T-helper 2 cell treated with Interferon-gamma antibody and Interleukin-4, amounts not matched to agents 5 μg/mL and 100 μg/mL, for 36 hours (primary cell): Measurements from ENCODE around the gene KRT80.
"Not testable (repeated sequence)": the region's sequence is repeated elsewhere in the genome, so short reads cannot be mapped to it uniquely, and the experiment has no call there.

Experiments
- DNase-seq: peaks from one replicate; pipeline ENCODE4 v3.0.0; 2021; ENCODE audit warnings: low spot score
- H3K27ac Mint-ChIP-seq: one replicate; pipeline ENCODE4 v1.8.0; 2021; ENCODE audit warnings: mild to moderate bottlenecking, mixed read lengths
- H3K27me3 Mint-ChIP-seq: one replicate; pipeline ENCODE4 v1.8.0; 2021; ENCODE audit warnings: low read depth, mixed read lengths
- H3K36me3 Mint-ChIP-seq: one replicate; pipeline ENCODE4 v1.8.0; 2021; ENCODE audit warnings: low read depth, mixed read lengths
- H3K4me1 Mint-ChIP-seq: one replicate; pipeline ENCODE4 v1.8.0; 2021; ENCODE audit warnings: low read depth, mixed read lengths
- H3K4me3 Mint-ChIP-seq: one replicate; pipeline ENCODE4 v1.8.0; 2022; ENCODE audit warnings: mild to moderate bottlenecking, moderate library complexity, mixed read lengths
- H3K9me3 Mint-ChIP-seq: one replicate; pipeline ENCODE4 v1.8.0; 2021; ENCODE audit warnings: mixed read lengths

KRT80 gene

GRCh38 chr12:52191841-52192791, at the start of gene KRT80:
TSS of gene KRT80 (minus strand) at chr12:52192014. CDS start at chr12:52191902, 112 bp downstream.
- no peak for DNase-seq
- Mint-ChIP-seq H3K4me3 (no peak within 1 kb of the TSS), H3K27me3 (no peaks in the 10 kb centered on the region), H3K27ac (no peak within 1 kb of the TSS), H3K9me3 (no peaks in the 10 kb centered on the region), H3K36me3 (no peaks in the 10 kb centered on the region), H3K4me1 (no peaks in the 10 kb centered on the region)

GRCh38 chr12:52241205-52241842, 49.5 kb upstream of the KRT80 start:
- Mint-ChIP-seq H3K9me3 (no peaks in the 10 kb centered on the region), H3K36me3 (no peaks in the 10 kb centered on the region), H3K27ac (no peak overlapping the region), H3K27me3 (peaks cover 2% of the 10 kb centered on the region), H3K4me3 (no peak overlapping the region), H3K4me1 (peaks cover 28% of the 10 kb centered on the region)
- DNase-seq, result no peak

DNA sequence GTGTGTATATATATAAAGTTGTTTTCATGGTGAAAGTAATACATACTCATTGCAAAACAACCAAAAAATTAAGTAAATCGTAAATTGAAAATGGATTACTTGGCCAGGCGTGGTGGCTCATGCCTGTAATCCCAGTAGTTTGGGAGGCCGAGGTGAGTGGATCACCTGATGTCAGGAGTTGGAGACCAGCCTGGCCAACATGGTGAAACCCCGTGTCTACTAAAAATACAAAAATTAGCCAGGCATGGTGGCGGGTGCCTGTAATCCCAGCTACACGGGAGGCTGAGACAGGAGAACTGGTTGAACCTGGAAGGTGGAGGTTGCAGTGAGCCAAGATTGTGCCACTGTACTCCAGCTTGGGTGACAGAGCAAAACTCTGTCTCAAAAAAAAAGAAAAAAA, 48.4 kb upstream of the KRT80 start:
- H3K4me3 Mint-ChIP-seq, H3K27me3 Mint-ChIP-seq: not testable (repeated sequence)

GRCh38 chr12:52239767-52240166, 48.0 kb upstream of the KRT80 start:
- Mint-ChIP-seq H3K27ac (no peak overlapping the region), H3K36me3 (no peaks in the 10 kb centered on the region), H3K4me3 (no peak overlapping the region), H3K9me3 (no peaks in the 10 kb centered on the region), H3K27me3 (peaks cover 8% of the 10 kb centered on the region), H3K4me1 (peaks cover 13% of the 10 kb centered on the region)
- no peak for DNase-seq

More for the DNA sequence above, 48.4 kb upstream of the KRT80 start:
- H3K27ac Mint-ChIP-seq, H3K9me3 Mint-ChIP-seq, H3K36me3 Mint-ChIP-seq, DNase-seq: not testable (repeated sequence)
- peaks cover 18% of the 10 kb centered on the region for H3K4me1 Mint-ChIP-seq

- Mint-ChIP-seq H3K4me3 (no peak overlapping the region), H3K4me1 (peaks cover 8% of the 10 kb centered on the region), H3K9me3 (no peaks in the 10 kb centered on the region), H3K27ac (no peak overlapping the region), H3K27me3 (peaks cover 13% of the 10 kb centered on the region), H3K36me3 (no peaks in the 10 kb centered on the region)
- no peak for DNase-seq
Observed at GRCh38 chr12:52238916-52239646, 47.3 kb upstream of the KRT80 start.

DNA sequence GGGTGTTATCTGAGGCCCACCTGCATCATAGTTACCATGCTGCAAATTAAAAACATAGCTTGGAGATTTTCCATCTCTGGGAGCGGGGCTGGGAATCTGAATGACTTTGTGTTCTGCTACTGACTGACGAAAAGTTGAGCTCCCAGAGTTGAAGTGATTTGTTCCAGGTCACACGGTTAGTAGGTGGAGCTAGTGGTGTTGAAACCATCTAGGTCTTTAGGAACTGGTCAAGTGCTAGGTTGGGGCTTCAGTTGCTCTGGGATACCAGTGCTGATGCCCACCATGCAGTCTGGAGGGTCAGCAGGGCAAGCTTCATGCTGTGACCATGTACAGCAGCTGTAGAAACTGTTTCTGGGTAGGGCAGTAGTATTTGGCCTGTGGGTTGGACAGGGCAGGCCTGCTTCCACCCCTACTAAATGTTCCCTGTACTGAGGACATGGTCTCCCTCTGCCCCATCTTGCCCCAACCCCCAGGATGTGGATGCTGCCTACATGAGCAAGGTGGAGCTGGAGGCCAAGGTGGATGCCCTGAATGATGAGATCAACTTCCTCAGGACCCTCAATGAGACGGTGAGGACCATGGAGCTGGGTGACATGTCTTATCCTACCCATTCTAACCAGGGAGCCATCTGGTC, 46.5 kb upstream of the KRT80 start:
- Mint-ChIP-seq H3K36me3 (no peaks in the 10 kb centered on the region), H3K27me3 (peaks cover 19% of the 10 kb centered on the region), H3K27ac (no peak overlapping the region), H3K4me3 (no peak overlapping the region), H3K9me3 (no peaks in the 10 kb centered on the region), H3K4me1 (peaks cover under 1% of the 10 kb centered on the region)
- no peak for DNase-seq

- no peak for DNase-seq
- no peak overlapping the region for H3K27ac Mint-ChIP-seq
- H3K4me3 Mint-ChIP-seq, result no peak overlapping the region
- H3K4me1 Mint-ChIP-seq, result no peaks in the 10 kb centered on the region
- H3K36me3 Mint-ChIP-seq, result no peaks in the 10 kb centered on the region
- peaks cover 32% of the 10 kb centered on the region for H3K27me3 Mint-ChIP-seq
- no peaks in the 10 kb centered on the region for H3K9me3 Mint-ChIP-seq
Observed at GRCh38 chr12:52236386-52237050, 44.7 kb upstream of the KRT80 start.

- DNase-seq, result no peak
- Mint-ChIP-seq H3K27ac (no peak overlapping the region), H3K36me3 (no peaks in the 10 kb centered on the region), H3K4me1 (no peaks in the 10 kb centered on the region), H3K9me3 (no peaks in the 10 kb centered on the region), H3K4me3 (no peak overlapping the region), H3K27me3 (peaks cover 38% of the 10 kb centered on the region)
Observed at GRCh38 chr12:52235822-52236361, 44.1 kb upstream of the KRT80 start.

GRCh38 chr12:52235001-52235764, 43.4 kb upstream of the KRT80 start:
- H3K4me1 Mint-ChIP-seq, result no peaks in the 10 kb centered on the region
- H3K27ac Mint-ChIP-seq, result no peak overlapping the region
- peaks cover 45% of the 10 kb centered on the region for H3K27me3 Mint-ChIP-seq
- no peak for DNase-seq
- H3K36me3 Mint-ChIP-seq, result no peaks in the 10 kb centered on the region
- no peaks in the 10 kb centered on the region for H3K9me3 Mint-ChIP-seq
- H3K4me3 Mint-ChIP-seq, result no peak overlapping the region

DNA sequence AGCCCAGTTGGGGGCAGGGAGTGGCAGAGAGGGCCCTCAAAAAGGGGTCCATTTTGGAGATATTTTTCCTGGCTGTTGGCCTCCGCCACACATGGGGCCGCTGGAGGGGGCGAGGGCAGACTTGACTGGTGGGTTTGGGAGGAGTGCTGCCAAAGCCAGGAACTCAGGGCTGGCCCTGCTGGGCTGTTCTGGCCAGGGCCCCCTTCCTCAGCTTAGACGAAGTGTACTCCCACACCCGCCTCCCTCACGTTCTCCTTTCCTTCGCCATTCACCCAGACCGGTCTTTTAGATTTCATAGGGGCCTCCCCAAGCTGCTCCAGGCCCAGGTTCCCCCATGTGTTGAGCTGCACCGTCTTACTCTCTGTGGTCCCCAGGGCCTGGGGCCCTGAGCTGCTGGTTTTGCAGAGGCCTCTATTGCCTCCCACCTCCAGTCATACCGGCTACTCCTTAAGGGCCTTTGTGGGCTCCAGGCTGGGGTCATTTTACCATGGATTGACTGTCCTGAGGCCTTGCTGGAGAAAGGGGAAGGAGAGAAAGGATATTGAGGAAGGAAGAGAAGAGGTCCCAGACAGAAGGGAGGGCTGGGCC, 42.5 kb upstream of the KRT80 start:
- H3K36me3 Mint-ChIP-seq, result no peaks in the 10 kb centered on the region
- peaks cover 52% of the 10 kb centered on the region for H3K27me3 Mint-ChIP-seq
- H3K4me3 Mint-ChIP-seq, result no peak overlapping the region
- no peak for DNase-seq
- no peaks in the 10 kb centered on the region for H3K4me1 Mint-ChIP-seq
- H3K27ac Mint-ChIP-seq, result no peak overlapping the region
- no peaks in the 10 kb centered on the region for H3K9me3 Mint-ChIP-seq

GRCh38 chr12:52233462-52234207, 41.8 kb upstream of the KRT80 start:
- no peaks in the 10 kb centered on the region for H3K36me3 Mint-ChIP-seq
- H3K4me1 Mint-ChIP-seq, result no peaks in the 10 kb centered on the region
- no peak overlapping the region for H3K4me3 Mint-ChIP-seq
- no peak for DNase-seq
- no peak overlapping the region for H3K27ac Mint-ChIP-seq
- H3K9me3 Mint-ChIP-seq, result no peaks in the 10 kb centered on the region
- peaks cover 57% of the 10 kb centered on the region for H3K27me3 Mint-ChIP-seq
